Gastroesophageal sphincter (tissue), 3 donors: ENCODE measurements around the gene MYO18A.

Experiments
- CTCF ChIP-seq, 4 experiments: fragments of 200-600 bp in 2 of 4; fragments of 450-650 bp in 2 of 4; sonication (generic) in 1 of 4; IDR thresholded peaks; one replicate each; pipeline ENCODE4 v1.5.1; 2017 to 2019; ENCODE audit warnings: antibody characterized with exemption in 4 of 4, mild to moderate bottlenecking in 2 of 4, moderate library complexity in 2 of 4
- EP300 ChIP-seq: sonication (generic); formaldehyde crosslinking; IDR thresholded peaks from one replicate; pipeline ENCODE4 v1.6.1; 2017; ENCODE audit warnings: antibody characterized with exemption, mild to moderate bottlenecking
- POLR2A ChIP-seq, 2 donors: fragments of 450-650 bp; IDR thresholded peaks; one replicate each; pipeline ENCODE4 v1.6.1; 2017; ENCODE audit warnings: antibody characterized with exemption in 2 of 2, mild to moderate bottlenecking in 2 of 2, moderate library complexity in 1 of 2

GRCh38 chr17:29159306-29159860 lies 20.8 kb downstream of the MYO18A start:
- TF ChIP-seq POLR2A (IDR thresholded peaks at IDR 0.05) (no peak), CTCF (IDR thresholded peaks at IDR 0.05) (no peak), EP300 (no peak)
